ENCODE data around the gene FAM174C. TPM values are rescaled to one million over a fixed set of nuclear protein-coding genes. Genes with fewer than 3 reads are reported as not detected.
"Not testable (repeated sequence)": the region's sequence is repeated elsewhere in the genome, so short reads cannot be mapped to it uniquely, and the experiment has no call there.

FAM174C gene
- polyA plus RNA-seq, 3 donors, result 12.7 to 17.3 (median 14.5) TPM

- DNase-seq (ENCODE audit: low read depth in 3 of 3, low spot score in 2 of 3), result no peak
Measured at GRCh38 chr19:1237027-1237659, 38.2 kb upstream of the FAM174C start.

DNA sequence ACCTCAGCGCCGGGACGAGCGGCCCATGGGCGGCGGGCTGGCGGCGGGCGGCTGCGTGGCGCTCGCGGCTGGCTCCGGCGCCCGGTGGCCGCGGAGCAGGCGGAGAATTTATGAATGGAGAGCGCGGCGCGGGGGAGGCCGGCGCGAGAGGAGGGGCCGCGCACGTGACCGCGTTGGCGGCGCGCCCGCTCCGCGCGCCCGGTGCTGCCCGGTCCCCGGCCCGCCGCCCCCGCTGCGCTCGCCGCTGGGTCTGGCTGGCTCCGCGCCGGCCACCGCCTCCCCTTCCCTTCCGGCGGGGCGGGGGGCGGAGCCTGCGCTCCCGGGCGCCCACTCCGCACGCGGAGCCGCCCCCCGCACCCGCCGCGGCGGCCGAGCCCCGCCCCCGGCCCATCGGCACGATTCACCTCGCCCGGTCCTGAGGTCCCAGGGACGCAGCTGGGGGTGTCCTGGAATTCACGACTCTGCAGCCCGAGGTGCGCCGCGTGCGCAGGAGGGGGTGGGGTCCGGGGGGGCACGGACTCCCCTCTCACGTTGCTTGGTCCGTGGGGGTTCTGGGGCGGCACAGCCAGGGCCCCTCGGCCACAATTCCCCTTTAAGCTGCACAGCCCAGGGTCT lies 37.5 kb upstream of the FAM174C start, which contains the start of gene CBARP:
TSS of gene CBARP (minus strand) at position 252 of the 615 bp plus-strand sequence. CDS start 1,905 bp downstream, outside the sequence.
- DNase-seq (ENCODE audit: low read depth in 3 of 3, low spot score in 2 of 3), result no peak

DNA sequence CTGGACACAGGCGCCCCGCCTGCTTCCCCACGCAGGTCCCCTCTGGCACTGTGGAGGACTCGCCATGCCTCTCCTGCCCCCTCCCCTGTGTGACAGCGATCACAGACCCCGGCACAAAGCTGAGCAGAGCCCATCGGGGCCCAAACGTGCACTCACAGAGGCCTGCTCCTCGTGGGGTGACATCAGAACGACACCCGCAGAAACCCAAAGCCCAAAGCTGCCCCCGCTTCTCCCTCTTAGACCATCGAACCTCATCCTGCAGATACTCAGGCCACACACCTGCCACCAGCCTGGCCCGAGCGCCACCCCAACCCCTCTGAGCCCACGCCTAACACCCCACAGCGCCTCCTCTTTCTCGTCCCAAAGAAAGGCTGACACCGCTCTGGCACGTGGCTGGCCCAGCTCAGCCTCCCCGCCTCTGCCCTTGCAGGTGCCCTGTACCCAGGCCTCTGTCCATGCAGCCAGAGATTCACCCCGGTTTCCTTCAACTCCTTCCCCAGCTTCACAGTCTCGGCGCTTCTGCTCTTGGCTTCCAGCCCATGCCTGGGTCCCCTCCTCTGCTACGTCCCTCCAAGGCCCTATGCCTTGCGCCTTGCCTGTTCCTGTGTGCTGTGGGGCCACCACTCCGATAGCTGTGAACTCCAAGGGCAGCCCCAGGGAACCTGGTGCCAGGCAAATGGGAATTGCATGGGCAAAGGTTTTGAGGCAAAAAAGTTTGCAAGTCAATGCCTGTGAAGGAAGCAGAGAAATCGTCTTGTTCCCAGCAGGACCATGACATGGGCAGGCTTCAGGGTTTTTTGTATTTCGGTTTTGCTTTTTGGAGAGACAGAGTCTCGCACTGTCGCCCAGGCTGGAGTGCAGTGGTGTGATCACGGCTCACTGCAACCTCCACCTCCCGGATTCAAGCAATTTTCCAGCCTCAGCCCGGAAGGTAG lies 36.7 kb upstream of the FAM174C start:
- DNase-seq (ENCODE audit: low read depth in 3 of 3, low spot score in 2 of 3), result no peak

- DNase-seq (ENCODE audit: low read depth in 3 of 3, low spot score in 2 of 3), result no peak
Measured at GRCh38 chr19:1239420-1239795, 35.9 kb upstream of the FAM174C start.

GRCh38 chr19:1239796-1240737 lies 35.3 kb upstream of the FAM174C start:
- DNase-seq (ENCODE audit: low read depth in 3 of 3, low spot score in 2 of 3), result peak in 1 of 3 donors; percentile 78

- DNase-seq (ENCODE audit: low read depth in 3 of 3, low spot score in 2 of 3), result no peak
Measured at GRCh38 chr19:1240925-1241324, 34.4 kb upstream of the FAM174C start.

- DNase-seq (ENCODE audit: low read depth in 3 of 3, low spot score in 2 of 3), result no peak
Measured at GRCh38 chr19:1241417-1242095, 33.8 kb upstream of the FAM174C start, which contains the start of gene ATP5F1D. Gene ATP5F1D, plus strand, starts transcription at chr19:1241751. Its CDS starts 100 bp downstream, at chr19:1241851.

DNA sequence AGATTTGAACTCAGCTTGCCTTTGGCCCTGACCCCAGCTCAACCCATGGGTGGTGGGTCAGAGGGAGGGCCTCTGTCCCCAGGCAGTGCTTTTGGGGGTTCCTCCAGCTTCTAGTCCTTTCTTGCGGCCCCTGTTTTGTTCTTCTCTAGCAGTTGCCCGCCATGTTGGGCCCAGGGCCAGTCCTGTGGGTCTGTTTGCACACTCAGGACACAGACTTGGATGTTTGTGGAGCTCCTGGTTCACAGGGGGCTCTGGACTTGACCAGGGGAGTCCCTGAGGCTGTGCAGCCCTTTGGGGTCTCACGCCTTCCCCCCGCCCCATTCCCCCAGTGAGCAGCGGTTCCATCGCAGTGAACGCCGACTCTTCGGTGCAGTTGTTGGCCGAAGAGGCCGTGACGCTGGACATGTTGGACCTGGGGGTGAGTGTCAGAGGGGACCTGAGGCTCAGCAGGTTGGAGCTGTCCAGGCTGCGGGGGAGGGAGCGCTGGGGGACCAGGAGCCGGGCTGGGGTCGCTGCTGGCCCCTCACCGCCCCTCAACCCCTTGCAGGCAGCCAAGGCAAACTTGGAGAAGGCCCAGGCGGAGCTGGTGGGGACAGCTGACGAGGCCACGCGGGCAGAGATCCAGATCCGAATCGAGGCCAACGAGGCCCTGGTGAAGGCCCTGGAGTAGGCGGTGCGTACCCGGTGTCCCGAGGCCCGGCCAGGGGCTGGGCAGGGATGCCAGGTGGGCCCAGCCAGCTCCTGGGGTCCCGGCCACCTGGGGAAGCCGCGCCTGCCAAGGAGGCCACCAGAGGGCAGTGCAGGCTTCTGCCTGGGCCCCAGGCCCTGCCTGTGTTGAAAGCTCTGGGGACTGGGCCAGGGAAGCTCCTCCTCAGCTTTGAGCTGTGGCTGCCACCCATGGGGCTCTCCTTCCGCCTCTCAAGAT lies 31.3 kb upstream of the FAM174C start:
- DNase-seq (ENCODE audit: low read depth in 3 of 3, low spot score in 2 of 3), result no peak

GRCh38 chr19:1244693-1245451 lies 30.5 kb upstream of the FAM174C start:
- no peak for DNase-seq (ENCODE audit: low read depth in 3 of 3, low spot score in 2 of 3)

GRCh38 chr19:1245494-1246264 lies 29.7 kb upstream of the FAM174C start:
- DNase-seq (ENCODE audit: low read depth in 3 of 3, low spot score in 2 of 3), result no peak

DNA sequence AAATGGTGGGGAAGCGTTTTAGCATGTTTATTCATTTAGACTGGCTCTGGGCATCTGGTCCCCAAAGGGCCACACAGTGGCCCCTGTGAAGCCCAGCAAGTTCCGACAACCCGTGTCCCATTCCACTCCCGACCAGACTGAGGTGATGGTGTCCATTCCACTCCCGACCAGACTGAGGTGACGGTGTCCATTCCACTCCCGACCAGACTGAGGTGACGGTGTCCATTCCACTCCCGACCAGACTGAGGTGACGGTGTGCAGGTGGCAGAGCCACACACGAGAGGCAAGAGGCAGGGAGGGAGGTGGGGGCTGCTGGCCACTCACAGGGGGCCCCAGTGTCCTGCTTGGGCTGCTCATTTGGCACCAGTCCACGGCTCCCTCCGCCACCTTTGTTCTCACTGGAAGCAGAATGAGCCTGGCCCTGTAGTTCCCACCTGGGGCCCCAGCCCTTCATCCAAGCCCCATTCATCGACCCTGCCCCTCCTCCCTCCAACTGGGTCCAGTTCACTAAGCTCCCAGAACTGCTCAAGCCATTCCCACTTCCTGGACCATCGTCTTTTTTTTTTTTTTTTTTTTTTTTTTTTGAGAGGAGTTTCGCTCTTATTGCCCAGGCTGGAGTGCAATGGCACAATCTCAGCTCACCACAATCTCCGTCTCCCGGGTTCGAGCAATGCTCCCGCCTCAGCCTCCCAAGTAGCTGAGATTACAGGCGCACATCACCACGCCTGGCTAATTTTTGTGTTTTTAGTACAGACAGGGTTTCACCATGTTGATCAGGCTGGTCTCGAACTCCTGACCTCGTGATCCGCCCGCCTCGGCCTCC lies 28.9 kb upstream of the FAM174C start:
- not testable (repeated sequence) for DNase-seq (ENCODE audit: low read depth in 3 of 3, low spot score in 2 of 3)

DNA sequence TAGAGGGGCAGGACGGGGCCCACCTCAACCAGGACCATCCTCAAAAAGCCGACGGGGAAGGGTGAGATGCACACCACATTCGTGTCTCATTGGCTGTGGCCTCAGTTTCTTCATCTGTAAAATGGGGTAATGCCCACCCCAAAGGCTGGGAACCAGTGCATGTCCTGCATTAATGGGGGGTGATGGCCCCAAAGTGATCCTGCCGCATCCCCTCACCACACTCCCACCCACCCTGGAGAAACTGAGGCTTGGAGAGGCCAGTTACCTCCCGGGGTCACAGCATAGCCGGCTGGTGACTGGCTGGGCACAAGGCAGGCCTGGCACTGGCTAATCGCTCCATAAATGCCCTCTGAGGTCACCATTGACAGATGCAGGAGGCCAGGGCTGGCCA lies 27.6 kb upstream of the FAM174C start:
- no peak for DNase-seq (ENCODE audit: low read depth in 3 of 3, low spot score in 2 of 3)

DNA sequence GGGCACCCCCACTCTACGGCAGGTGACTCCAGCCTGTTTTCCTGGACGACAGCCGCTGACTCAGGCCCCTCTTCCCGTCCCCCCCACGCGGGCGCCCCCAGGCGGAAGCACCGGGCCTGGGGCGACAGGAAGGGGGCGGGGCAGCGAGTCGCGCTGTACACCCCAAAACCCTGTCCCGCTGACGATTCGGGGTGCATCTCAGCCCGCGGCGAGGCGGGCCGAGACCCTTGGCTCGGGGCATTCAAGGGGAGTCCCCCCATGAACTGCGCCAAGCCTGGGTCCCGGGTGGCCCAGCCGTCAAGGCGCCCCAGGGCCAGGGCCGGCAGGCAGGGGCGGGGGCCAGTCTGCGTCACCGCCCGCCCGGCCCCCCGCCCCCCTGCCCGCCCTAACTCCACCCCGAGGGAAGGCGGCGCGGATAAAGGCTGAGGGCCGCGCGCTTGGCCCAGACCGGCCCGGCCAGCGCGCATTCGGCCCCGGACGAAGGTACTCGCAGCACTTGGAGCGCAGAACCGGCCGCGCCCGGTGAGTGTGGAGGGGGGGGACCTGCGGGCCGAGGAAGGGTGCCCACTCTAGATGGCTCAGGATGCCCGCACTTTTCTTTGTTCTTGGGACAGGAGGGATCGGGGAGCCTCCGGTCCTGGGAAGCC lies 27.1 kb upstream of the FAM174C start, which contains the start of gene MIDN:
TSS of gene MIDN (plus strand) at position 445 of the 647 bp plus-strand sequence. CDS start 1,714 bp downstream, outside the sequence.
- DNase-seq (ENCODE audit: low read depth in 3 of 3, low spot score in 2 of 3), result no peak

DNA sequence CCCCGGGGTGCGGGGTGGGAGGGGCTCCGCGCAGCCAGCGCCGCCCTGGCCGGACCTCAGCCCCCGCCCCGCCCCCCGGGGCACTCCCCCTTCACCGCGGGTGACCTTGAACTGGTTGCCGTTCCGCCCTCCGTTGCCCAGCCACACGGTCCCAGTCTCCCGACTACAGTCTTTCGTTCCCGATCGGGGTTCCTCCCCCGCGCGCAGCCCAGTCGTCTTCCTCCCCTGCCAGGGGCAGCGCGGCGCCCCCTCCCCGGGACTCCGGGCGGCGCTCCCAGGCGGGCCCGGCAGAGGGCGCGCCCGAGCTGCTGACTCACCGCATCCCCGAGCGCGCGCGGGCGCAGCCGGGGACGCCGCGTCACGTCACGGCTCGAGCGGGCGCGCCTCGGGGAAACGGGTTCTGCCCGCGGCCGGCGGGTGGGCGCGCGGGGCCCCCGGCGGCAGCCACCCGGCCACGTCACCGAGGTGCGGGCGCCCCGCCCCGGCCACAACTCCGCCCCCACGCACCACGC lies 26.5 kb upstream of the FAM174C start:
- DNase-seq (ENCODE audit: low read depth in 3 of 3, low spot score in 2 of 3), result no peak

DNA sequence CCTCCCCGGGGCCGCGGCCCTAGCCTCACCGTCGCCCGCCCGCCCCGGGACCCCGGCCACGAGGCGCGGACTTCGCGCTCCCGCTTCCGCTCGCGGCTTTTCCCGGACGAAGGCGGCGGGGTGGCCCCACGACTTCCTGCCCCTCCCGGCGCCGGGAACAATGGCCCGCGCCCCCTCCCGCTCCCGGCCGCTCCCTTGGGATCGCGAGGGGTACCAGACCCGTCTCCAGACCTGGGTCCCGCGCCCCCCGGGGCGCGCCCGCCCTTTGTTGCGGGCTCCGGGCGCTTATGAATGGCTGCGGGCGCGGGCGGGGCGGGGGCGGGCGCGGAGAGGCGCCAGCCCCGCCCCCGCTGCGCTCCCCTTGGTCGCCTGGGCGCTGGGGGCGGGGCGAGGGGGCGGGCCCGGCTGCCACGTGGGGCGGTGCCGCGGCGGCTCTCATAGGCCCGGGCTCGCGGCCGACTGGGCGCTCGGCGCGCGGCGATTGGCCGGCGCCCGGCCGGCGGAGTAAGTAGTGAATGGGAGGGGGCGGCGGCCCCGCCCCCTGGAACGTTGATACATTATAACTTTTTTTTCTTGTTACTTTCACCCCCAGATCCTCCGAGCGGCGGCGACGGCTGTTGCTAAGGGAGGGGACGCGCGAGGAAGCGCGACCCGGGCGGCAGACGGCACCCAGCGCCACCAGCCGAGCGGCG lies 25.9 kb upstream of the FAM174C start:
- peak in 2 of 3 donors; percentile 89 to 94 for DNase-seq (ENCODE audit: low read depth in 3 of 3, low spot score in 2 of 3)
